ENCODE measurements around the gene DAAM1.

DAAM1 gene

DNA sequence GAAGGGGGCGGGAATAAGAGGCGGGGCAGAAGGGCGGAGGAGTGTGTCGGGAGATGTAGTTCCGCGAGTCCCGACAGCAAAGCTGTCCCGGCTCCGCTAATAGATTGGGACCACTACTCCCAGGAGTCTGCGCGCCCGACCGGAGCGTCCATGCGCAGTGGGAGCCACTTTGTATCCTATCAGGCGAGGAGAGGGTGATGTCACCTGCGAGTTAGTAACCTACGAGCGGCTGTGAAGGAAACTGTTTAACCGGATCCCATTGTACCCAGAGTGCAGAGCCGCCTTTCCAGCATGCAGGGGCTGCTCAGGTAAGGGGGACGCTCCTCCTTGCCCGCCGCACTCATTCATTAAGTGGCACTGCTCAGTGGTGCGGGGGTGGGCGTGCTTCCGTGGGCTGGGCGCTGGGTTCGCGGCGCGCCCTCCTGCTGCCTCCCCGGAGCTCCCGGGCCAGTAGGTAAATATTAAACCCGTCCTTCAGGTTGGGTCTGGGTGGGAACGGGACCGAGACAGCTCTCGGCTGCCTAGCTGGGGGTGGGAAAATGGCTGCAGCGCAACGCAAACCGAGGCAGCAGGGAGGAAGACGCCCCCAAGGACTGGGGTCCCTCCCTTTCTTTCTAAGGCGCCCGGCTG is at the start of gene DAAM1:
TSS of gene DAAM1 (plus strand) at position 207 of the 630 bp plus-strand sequence. CDS start 74,811 bp downstream, outside the sequence.
- peaks cover 0 to 3% of the 10 kb centered on the region in 2 donors for H3K27me3 ChIP-seq (ENCODE audit: control insufficient read depth in 2 of 2, insufficient read depth in 2 of 2, low read length in 2 of 2)
- no peaks in the 10 kb centered on the region for H3K9me3 ChIP-seq (ENCODE audit: control insufficient read depth in 2 of 2, low read length in 2 of 2)
- H3K4me1 ChIP-seq (ENCODE audit: control insufficient read depth in 2 of 2, insufficient read depth in 2 of 2, low read length in 2 of 2), result peaks cover 13 to 14% of the 10 kb centered on the region in 2 donors
- peak within 1 kb of the TSS; percentile 96 to 98 for H3K27ac ChIP-seq (ENCODE audit: low read depth in 2 of 2, low read length in 2 of 2)
- H3K4me3 ChIP-seq (ENCODE audit: low read length in 2 of 2), result peak within 1 kb of the TSS; percentile 94
- no peaks in the 10 kb centered on the region for H3K36me3 ChIP-seq (ENCODE audit: control insufficient read depth in 2 of 2, insufficient read depth in 2 of 2, low read length in 2 of 2)
- H3K9ac ChIP-seq (ENCODE audit: low read depth in 1 of 2, low read length in 2 of 2), result peak within 1 kb of the TSS; percentile 91 to 94

DNA sequence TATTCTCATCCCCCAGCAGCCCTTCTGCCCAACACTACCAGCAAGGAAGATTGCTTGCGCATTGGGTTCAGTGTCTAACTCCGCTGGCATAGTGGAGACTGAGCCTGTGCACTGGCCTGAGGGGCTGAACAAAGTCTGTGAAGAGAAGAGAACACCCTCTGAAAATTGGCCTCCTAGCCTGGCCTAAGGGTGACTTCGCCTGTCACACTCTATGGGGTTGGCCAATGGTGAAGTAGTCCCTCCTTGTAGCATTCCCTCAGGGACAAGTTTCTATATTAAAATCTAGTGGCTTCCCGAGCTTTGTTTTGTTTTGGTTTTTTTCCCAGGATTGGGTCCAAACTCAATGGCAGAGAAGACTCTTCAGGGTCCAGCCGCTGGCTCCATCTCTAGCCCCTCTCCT is 49.1 kb upstream of the DAAM1 start:
- no peaks in the 10 kb centered on the region for H3K36me3 ChIP-seq (ENCODE audit: control insufficient read depth in 2 of 2, insufficient read depth in 2 of 2, low read length in 2 of 2)
- no peaks in the 10 kb centered on the region for H3K4me1 ChIP-seq (ENCODE audit: control insufficient read depth in 2 of 2, insufficient read depth in 2 of 2, low read length in 2 of 2)

GRCh38 chr14:59140106-59140843 is 48.2 kb upstream of the DAAM1 start:
- Histone ChIP-seq H3K27me3 (ENCODE audit: control insufficient read depth in 2 of 2, insufficient read depth in 2 of 2, low read length in 2 of 2) (no peaks in the 10 kb centered on the region), H3K27ac (ENCODE audit: low read depth in 2 of 2, low read length in 2 of 2) (no peak overlapping the region), H3K9me3 (ENCODE audit: control insufficient read depth in 2 of 2, low read length in 2 of 2) (no peaks in the 10 kb centered on the region), H3K4me3 (ENCODE audit: low read length in 2 of 2) (no peak overlapping the region), H3K9ac (ENCODE audit: low read depth in 1 of 2, low read length in 2 of 2) (no peak overlapping the region), H3K36me3 (ENCODE audit: control insufficient read depth in 2 of 2, insufficient read depth in 2 of 2, low read length in 2 of 2) (no peaks in the 10 kb centered on the region), H3K4me1 (ENCODE audit: control insufficient read depth in 2 of 2, insufficient read depth in 2 of 2, low read length in 2 of 2) (no peaks in the 10 kb centered on the region)

More for the DNA sequence above, 49.1 kb upstream of the DAAM1 start:
- Histone ChIP-seq H3K27ac (ENCODE audit: low read depth in 2 of 2, low read length in 2 of 2) (no peak overlapping the region), H3K4me3 (ENCODE audit: low read length in 2 of 2) (no peak overlapping the region), H3K9ac (ENCODE audit: low read depth in 1 of 2, low read length in 2 of 2) (no peak overlapping the region), H3K9me3 (ENCODE audit: control insufficient read depth in 2 of 2, low read length in 2 of 2) (no peaks in the 10 kb centered on the region), H3K27me3 (ENCODE audit: control insufficient read depth in 2 of 2, insufficient read depth in 2 of 2, low read length in 2 of 2) (no peaks in the 10 kb centered on the region)

DNA sequence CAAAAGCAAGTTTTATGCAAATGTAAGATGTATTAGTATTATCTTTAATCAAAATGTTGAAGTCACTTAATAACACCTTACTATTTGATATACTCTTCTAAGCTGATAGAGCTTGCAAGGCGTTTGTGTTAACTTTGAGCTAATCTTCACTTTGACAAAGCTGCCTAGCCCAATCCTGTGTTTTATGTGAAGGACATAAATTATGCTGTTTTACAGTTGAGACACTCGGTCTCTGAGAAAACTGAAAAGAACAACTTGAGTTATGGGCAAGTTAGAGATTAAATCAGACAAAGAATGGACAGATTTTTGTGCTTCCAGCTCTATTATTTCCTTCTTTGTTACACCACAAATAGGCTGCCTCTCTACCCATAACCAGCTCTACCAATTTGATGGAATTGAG is 42.0 kb upstream of the DAAM1 start:
- Histone ChIP-seq H3K9me3 (ENCODE audit: control insufficient read depth in 2 of 2, low read length in 2 of 2) (no peaks in the 10 kb centered on the region), H3K9ac (ENCODE audit: low read depth in 1 of 2, low read length in 2 of 2) (no peak overlapping the region), H3K36me3 (ENCODE audit: control insufficient read depth in 2 of 2, insufficient read depth in 2 of 2, low read length in 2 of 2) (no peaks in the 10 kb centered on the region), H3K27me3 (ENCODE audit: control insufficient read depth in 2 of 2, insufficient read depth in 2 of 2, low read length in 2 of 2) (no peaks in the 10 kb centered on the region), H3K4me1 (ENCODE audit: control insufficient read depth in 2 of 2, insufficient read depth in 2 of 2, low read length in 2 of 2) (no peaks in the 10 kb centered on the region), H3K4me3 (ENCODE audit: low read length in 2 of 2) (no peak overlapping the region), H3K27ac (ENCODE audit: low read depth in 2 of 2, low read length in 2 of 2) (no peak overlapping the region)

GRCh38 chr14:59147007-59147406 is 41.5 kb upstream of the DAAM1 start:
- Histone ChIP-seq H3K36me3 (ENCODE audit: control insufficient read depth in 2 of 2, insufficient read depth in 2 of 2, low read length in 2 of 2) (no peaks in the 10 kb centered on the region), H3K27me3 (ENCODE audit: control insufficient read depth in 2 of 2, insufficient read depth in 2 of 2, low read length in 2 of 2) (no peaks in the 10 kb centered on the region), H3K9me3 (ENCODE audit: control insufficient read depth in 2 of 2, low read length in 2 of 2) (no peaks in the 10 kb centered on the region), H3K4me1 (ENCODE audit: control insufficient read depth in 2 of 2, insufficient read depth in 2 of 2, low read length in 2 of 2) (no peaks in the 10 kb centered on the region), H3K4me3 (ENCODE audit: low read length in 2 of 2) (no peak overlapping the region), H3K9ac (ENCODE audit: low read depth in 1 of 2, low read length in 2 of 2) (no peak overlapping the region), H3K27ac (ENCODE audit: low read depth in 2 of 2, low read length in 2 of 2) (no peak overlapping the region)

- H3K4me1 ChIP-seq (ENCODE audit: control insufficient read depth in 2 of 2, insufficient read depth in 2 of 2, low read length in 2 of 2), result no peaks in the 10 kb centered on the region
- H3K9me3 ChIP-seq (ENCODE audit: control insufficient read depth in 2 of 2, low read length in 2 of 2), result no peaks in the 10 kb centered on the region
- no peak overlapping the region for H3K27ac ChIP-seq (ENCODE audit: low read depth in 2 of 2, low read length in 2 of 2)
- no peaks in the 10 kb centered on the region for H3K27me3 ChIP-seq (ENCODE audit: control insufficient read depth in 2 of 2, insufficient read depth in 2 of 2, low read length in 2 of 2)
- no peaks in the 10 kb centered on the region for H3K36me3 ChIP-seq (ENCODE audit: control insufficient read depth in 2 of 2, insufficient read depth in 2 of 2, low read length in 2 of 2)
- no peak overlapping the region for H3K9ac ChIP-seq (ENCODE audit: low read depth in 1 of 2, low read length in 2 of 2)
- no peak overlapping the region for H3K4me3 ChIP-seq (ENCODE audit: low read length in 2 of 2)
Observed at GRCh38 chr14:59148334-59148900, 40.0 kb upstream of the DAAM1 start.

GRCh38 chr14:59150990-59151389 is 37.5 kb upstream of the DAAM1 start:
- Histone ChIP-seq H3K27me3 (ENCODE audit: control insufficient read depth in 2 of 2, insufficient read depth in 2 of 2, low read length in 2 of 2) (no peaks in the 10 kb centered on the region), H3K27ac (ENCODE audit: low read depth in 2 of 2, low read length in 2 of 2) (no peak overlapping the region), H3K4me3 (ENCODE audit: low read length in 2 of 2) (no peak overlapping the region), H3K9ac (ENCODE audit: low read depth in 1 of 2, low read length in 2 of 2) (no peak overlapping the region), H3K36me3 (ENCODE audit: control insufficient read depth in 2 of 2, insufficient read depth in 2 of 2, low read length in 2 of 2) (no peaks in the 10 kb centered on the region), H3K4me1 (ENCODE audit: control insufficient read depth in 2 of 2, insufficient read depth in 2 of 2, low read length in 2 of 2) (no peaks in the 10 kb centered on the region), H3K9me3 (ENCODE audit: control insufficient read depth in 2 of 2, low read length in 2 of 2) (no peaks in the 10 kb centered on the region)

- Histone ChIP-seq H3K4me3 (ENCODE audit: low read length in 2 of 2) (no peak overlapping the region), H3K9ac (ENCODE audit: low read depth in 1 of 2, low read length in 2 of 2) (no peak overlapping the region), H3K36me3 (ENCODE audit: control insufficient read depth in 2 of 2, insufficient read depth in 2 of 2, low read length in 2 of 2) (no peaks in the 10 kb centered on the region), H3K9me3 (ENCODE audit: control insufficient read depth in 2 of 2, low read length in 2 of 2) (no peaks in the 10 kb centered on the region), H3K27ac (ENCODE audit: low read depth in 2 of 2, low read length in 2 of 2) (no peak overlapping the region), H3K27me3 (ENCODE audit: control insufficient read depth in 2 of 2, insufficient read depth in 2 of 2, low read length in 2 of 2) (no peaks in the 10 kb centered on the region), H3K4me1 (ENCODE audit: control insufficient read depth in 2 of 2, insufficient read depth in 2 of 2, low read length in 2 of 2) (no peaks in the 10 kb centered on the region)
Observed at GRCh38 chr14:59154373-59154772, 34.1 kb upstream of the DAAM1 start.

DNA sequence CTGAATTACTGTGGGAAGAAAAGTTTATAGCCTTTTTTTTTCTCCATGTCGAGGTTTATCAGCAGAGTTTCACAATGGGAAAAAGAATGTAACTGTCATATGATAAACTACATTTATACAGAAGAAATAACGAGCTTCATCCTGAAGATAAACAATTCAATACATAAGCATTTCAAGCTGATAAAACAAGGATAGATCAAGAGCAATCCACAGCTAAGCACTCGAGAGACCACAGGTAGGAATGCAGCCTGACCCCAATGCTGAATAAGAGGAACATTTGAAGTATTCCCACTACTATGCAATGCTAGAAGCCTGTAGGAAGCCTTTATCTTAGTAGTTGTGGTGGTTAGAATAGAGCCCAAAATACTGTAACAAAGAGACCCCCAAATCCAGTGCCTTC is 32.6 kb upstream of the DAAM1 start:
- H3K9ac ChIP-seq (ENCODE audit: low read depth in 1 of 2, low read length in 2 of 2), result no peak overlapping the region
- H3K4me3 ChIP-seq (ENCODE audit: low read length in 2 of 2), result no peak overlapping the region
- no peaks in the 10 kb centered on the region for H3K27me3 ChIP-seq (ENCODE audit: control insufficient read depth in 2 of 2, insufficient read depth in 2 of 2, low read length in 2 of 2)
- no peaks in the 10 kb centered on the region for H3K9me3 ChIP-seq (ENCODE audit: control insufficient read depth in 2 of 2, low read length in 2 of 2)
- no peaks in the 10 kb centered on the region for H3K36me3 ChIP-seq (ENCODE audit: control insufficient read depth in 2 of 2, insufficient read depth in 2 of 2, low read length in 2 of 2)
- H3K27ac ChIP-seq (ENCODE audit: low read depth in 2 of 2, low read length in 2 of 2), result no peak overlapping the region
- H3K4me1 ChIP-seq (ENCODE audit: control insufficient read depth in 2 of 2, insufficient read depth in 2 of 2, low read length in 2 of 2), result no peaks in the 10 kb centered on the region

DNA sequence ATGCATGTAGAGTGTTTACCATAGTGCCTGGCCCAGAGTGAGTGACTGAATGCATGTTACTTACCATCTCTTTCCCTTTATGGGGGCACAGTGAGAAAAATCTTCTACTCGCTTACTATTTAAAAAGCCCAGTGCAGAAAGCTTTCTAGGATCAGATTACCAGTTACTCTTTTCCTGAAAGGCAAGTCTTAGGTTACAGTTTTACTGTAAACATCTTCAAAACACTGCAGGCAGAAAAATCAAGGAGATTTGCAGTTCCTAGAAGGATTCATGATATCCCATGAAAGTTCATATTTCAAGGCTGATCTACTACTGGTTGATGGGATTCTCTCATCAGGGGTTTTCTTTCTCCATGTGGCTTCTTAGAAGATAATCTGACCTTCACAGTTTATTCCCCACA is 29.3 kb upstream of the DAAM1 start:
- Histone ChIP-seq H3K36me3 (ENCODE audit: control insufficient read depth in 2 of 2, insufficient read depth in 2 of 2, low read length in 2 of 2) (no peaks in the 10 kb centered on the region), H3K4me1 (ENCODE audit: control insufficient read depth in 2 of 2, insufficient read depth in 2 of 2, low read length in 2 of 2) (peaks cover 0 to 3% of the 10 kb centered on the region in 2 donors), H3K27ac (ENCODE audit: low read depth in 2 of 2, low read length in 2 of 2) (no peak overlapping the region), H3K9ac (ENCODE audit: low read depth in 1 of 2, low read length in 2 of 2) (no peak overlapping the region), H3K9me3 (ENCODE audit: control insufficient read depth in 2 of 2, low read length in 2 of 2) (no peaks in the 10 kb centered on the region), H3K27me3 (ENCODE audit: control insufficient read depth in 2 of 2, insufficient read depth in 2 of 2, low read length in 2 of 2) (no peaks in the 10 kb centered on the region), H3K4me3 (ENCODE audit: low read length in 2 of 2) (no peak overlapping the region)

Data from mucosa of rectum (tissue), 2 donors.